COLO668 (cell line): ENCODE measurements around the gene ST7L.
"Not testable (repeated sequence)": the region's sequence is repeated elsewhere in the genome, so short reads cannot be mapped to it uniquely, and the experiment has no call there.

Experiments
- DNase-seq: peaks from one replicate; lab custom pipeline; 2025; ENCODE audit not compliant: unreplicated experiment; lab: John Stamatoyannopoulos, UW

ST7L gene

GRCh38 chr1:112618721-112619517, at the start of gene ST7L:
TSS of gene ST7L (minus strand) at chr1:112619141. CDS start at chr1:112619113, 28 bp downstream.
- peak; percentile 78 for DNase-seq

DNA sequence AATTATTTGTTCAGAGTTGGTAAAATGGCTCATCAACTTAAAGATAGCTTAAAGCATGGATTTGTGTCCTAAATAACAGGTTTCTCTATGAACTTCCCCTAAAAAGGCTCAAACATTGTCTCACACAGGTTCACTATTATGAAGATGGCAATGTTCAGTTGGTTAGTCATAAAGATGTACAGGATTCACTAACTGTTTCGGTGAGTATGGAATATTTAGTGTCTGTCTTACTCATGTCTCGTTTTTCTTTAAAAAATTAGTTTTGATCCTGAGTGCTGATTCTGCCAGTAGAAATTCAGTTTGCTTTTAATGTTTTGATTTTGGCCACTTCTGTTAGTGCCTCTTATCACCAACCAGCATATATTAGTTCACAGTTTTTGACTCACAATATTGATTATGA, 48.0 kb upstream of the ST7L start:
- DNase-seq, result no peak

GRCh38 chr1:112665857-112666256, 46.9 kb upstream of the ST7L start:
- no peak for DNase-seq

DNA sequence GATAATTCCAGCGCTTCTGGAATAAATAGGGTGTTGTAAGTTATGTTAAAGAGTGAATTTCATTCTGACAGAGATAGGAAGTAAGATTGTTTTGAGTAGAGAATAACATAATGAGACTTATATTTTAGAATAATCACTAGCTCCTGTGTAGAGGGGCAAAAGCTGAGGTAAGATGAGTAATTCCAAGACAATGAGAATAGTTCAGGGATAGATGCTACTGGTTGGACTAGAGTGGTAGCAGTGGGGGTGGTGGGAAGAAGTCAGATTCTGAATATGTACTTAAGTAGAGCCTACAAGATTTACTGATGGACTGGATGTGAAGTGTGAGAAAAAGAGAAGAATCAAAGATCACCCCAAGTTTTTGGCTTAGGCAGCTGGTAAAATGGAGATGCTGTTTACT, 32.3 kb upstream of the ST7L start:
- no peak for DNase-seq

DNA sequence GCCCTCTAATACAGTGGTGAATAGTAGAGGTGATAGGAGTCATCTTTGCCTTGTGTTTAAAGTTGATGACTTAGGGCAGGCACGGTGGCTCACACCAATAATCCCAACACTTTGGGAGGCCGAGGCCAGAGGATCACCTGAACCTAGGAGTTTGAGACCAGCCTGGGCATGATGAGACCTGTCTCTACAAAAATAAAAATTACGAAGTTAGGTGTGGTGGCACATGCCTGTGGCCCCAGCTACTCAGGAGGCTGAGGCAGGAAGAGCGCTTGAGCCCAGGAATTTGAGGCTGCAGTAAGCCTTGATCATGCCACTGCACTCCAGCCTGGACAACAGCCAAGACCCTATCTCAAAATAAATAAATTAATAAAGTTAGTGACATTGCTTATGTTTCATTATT, 27.3 kb upstream of the ST7L start:
- no peak for DNase-seq

GRCh38 chr1:112643080-112643479, 24.1 kb upstream of the ST7L start:
- DNase-seq, result no peak

GRCh38 chr1:112640437-112640836, 21.5 kb upstream of the ST7L start:
- DNase-seq, result not testable (repeated sequence)

- no peak for DNase-seq
Measured at GRCh38 chr1:112638110-112638428, 19.1 kb upstream of the ST7L start.

DNA sequence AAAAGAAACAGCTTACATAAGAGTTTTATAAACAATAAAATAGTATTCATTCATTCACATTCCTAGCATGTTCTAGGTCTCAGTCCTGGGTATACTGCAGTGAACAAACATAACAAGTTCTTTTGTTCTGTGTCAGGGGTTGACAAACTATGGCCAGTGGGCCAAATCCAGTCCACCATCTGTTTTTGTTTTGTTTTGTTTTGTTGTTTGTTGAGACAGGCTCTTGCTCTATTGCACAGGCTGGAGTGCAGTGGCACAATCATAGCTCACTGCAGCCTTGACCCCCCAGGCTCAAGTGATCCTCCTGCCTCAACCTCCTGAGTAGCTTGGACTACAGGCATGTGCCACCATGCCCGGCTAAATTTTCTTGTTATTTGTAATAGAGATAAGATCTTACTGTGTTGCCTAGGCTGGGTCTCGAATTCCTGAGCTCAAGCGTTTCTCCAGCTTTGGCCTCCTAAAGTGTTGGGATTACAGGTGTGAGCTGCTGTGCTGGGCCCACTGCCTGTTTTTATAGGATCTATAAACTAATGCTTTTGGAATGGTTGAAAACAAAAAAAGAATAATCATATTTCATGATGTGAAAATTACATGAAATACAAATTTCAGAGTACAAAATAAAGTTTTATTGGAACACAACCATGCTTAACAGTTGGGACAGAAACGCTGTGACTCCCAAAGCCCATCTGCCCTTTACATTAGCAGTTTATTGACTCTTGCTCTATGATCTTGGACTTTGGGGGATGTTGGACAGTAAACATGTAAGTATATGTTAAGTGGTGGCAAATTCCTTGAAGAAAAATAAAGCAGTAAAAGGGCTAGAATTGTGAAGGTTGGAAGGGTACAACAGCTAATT, 18.5 kb upstream of the ST7L start:
- no peak for DNase-seq

- DNase-seq, result no peak
Measured at GRCh38 chr1:112636597-112637253, 17.8 kb upstream of the ST7L start.

DNA sequence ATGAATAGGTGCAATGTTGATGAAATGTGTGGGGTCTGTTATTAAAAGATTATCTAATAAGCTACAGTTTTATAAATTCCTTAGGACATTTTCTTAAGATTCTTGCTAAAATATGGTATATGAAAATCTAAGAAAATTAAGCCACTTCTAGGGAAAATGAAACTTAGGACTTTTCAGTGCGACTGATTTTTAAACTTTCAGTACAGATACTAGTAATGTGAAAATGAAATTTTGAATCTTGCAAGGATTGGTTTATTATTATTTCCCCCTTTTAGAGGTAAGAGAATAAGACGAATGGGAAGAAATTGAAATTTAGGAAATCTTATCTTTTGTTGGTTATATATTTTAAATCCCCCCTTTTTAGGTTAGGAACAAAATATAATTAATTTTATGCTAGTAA, 17.1 kb upstream of the ST7L start:
- no peak for DNase-seq

- DNase-seq, result no peak
Measured at GRCh38 chr1:112634367-112634766, 15.4 kb upstream of the ST7L start.

DNA sequence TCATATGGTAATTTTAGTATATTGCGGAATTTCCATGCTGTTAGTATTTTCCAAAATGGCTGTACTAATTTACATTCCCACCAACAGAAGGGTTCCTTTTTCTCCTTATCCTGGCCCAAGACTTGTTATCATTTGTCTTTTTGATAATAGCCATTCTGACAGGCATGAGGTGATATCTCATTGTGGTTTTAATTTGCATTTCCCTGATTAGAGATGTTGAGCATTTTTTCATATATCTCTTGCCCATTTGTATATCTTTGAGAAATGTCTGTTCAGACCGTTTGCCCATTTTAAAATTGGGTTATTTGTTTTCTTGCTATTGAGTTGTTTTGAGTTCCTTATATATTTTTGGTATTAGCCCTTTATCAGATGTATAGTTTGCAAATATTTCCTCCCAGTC, 14.7 kb upstream of the ST7L start:
- no peak for DNase-seq

DNA sequence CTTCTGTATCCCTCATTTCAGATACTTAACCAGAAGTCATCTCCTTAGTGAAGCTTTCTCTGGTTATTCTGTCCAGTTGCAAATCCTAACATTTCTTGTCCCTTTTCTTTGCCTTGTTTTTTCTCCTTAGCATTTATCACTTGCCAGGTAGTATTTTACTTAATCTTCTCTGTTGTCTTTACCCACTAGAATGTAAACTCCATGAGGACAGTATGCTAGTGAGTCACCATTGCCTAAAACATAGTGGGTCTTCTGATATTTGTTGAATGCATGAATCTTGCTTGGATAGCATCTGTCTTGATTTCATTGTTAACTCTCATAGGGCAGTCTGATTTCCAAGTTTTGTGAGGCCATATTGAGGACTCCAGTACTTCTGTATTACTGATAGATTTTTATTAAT, 10.3 kb upstream of the ST7L start:
- no peak for DNase-seq

DNA sequence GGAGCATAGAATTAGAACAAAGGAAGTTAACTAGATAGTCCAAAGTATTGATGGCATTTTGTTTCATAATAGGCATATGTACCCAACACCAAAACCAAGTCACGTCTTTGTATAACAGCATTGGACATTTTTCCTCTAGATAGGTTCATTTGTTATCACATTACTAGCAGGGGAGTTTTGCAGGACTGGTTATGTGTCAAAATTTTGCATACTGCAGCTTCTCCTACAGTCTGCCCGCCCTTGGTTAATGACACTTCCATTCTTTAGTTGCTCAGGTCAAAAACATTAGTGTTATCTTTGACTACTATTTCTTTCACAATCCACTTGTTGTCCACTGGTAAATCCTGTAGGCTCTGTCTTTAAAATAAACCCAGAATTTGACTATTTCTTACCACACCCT, 9.6 kb upstream of the ST7L start:
- DNase-seq, result no peak

GRCh38 chr1:112626887-112627286, 7.9 kb upstream of the ST7L start:
- DNase-seq, result no peak

GRCh38 chr1:112626193-112626592, 7.3 kb upstream of the ST7L start:
- no peak for DNase-seq

DNA sequence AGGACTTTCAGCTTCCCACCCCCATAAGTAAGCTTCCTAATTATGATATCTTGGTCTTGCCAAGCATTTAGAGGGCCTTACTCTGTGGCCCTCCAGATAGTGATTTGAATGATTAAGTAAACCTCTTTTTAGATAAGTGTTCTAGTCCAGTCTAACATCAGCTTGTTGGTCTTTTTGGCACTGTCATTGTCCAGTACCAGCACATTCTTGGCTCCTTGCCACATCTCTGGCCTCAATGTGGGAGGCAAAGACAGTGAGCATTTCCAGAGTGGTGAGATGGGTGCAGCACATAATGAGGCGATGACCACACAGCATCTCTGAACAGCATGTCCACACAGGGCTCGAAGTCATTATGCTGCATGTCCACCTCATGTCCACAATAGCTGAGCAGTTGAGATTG, 6.8 kb upstream of the ST7L start:
- no peak for DNase-seq

GRCh38 chr1:112624493-112624892, 5.6 kb upstream of the ST7L start:
- not testable (repeated sequence) for DNase-seq

DNA sequence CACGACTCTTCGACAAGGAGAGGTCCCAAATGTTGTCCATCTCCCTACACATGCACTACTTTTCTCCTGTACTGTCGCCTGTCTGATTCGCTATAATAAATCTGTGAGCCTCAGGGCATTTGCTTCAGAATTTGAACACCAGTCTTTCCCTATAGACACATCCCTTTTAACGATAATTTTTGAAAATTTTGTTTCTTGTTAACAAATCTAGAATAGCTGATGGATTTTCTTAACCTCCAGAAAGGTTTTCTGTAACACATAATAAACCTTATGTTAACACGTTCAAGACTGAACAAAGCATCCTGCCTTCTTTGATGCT, 1.4 kb upstream of the ST7L start:
- DNase-seq, result no peak

GRCh38 chr1:112619518-112620376, 806 bp upstream of the ST7L start, which contains the start of gene CAPZA1:
TSS of gene CAPZA1 (plus strand) at chr1:112619832. CDS start at chr1:112619845, 13 bp downstream.
- DNase-seq, result peak; percentile 97
